Neural cell (in vitro differentiated cells): ENCODE measurements around the gene ST3GAL4.
"Not testable (repeated sequence)": the region's sequence is repeated elsewhere in the genome, so short reads cannot be mapped to it uniquely, and the experiment has no call there.

Experiments used
- CTCF ChIP-seq: fragments of 450-650 bp; IDR thresholded peaks from 2 replicates; pipeline ENCODE4 v1.5.1; 2014; ENCODE audit warnings: antibody characterized with exemption, mild to moderate bottlenecking, moderate library complexity; ENCODE audit not compliant: poor library complexity, severe bottlenecking
- EP300 ChIP-seq: fragments of 450-650 bp; conservative IDR thresholded peaks from 2 replicates; pipeline ENCODE4 v1.6.1; 2014; ENCODE audit warnings: antibody characterized with exemption, mild to moderate bottlenecking, moderate library complexity; ENCODE audit not compliant: poor library complexity, severe bottlenecking
- MXI1 ChIP-seq: fragments of 450-650 bp; conservative IDR thresholded peaks from 2 replicates; pipeline ENCODE4 v1.6.1; 2014; ENCODE audit warnings: antibody characterized with exemption, mild to moderate bottlenecking; ENCODE audit not compliant: poor library complexity, severe bottlenecking
- REST ChIP-seq: IDR thresholded peaks from 2 replicates; pipeline ENCODE4 v1.6.1; 2012; ENCODE audit warnings: borderline replicate concordance
- SMC3 ChIP-seq: fragments of 450-650 bp; conservative IDR thresholded peaks from 2 replicates; pipeline ENCODE4 v1.6.1; 2014; ENCODE audit warnings: antibody characterized with exemption, mild to moderate bottlenecking, moderate library complexity; ENCODE audit not compliant: poor library complexity

- TF ChIP-seq SMC3, CTCF, REST, EP300, MXI1: not testable (repeated sequence)
Observed at GRCh38 chr11:126374562-126375300, 19.2 kb downstream of the ST3GAL4 start.
